ENCODE results near the gene AKAP13.

GRCh38 chr15:85429522-85429921, 49.1 kb downstream of the AKAP13 start:
- no peak for TF ChIP-seq POLR2A (IDR thresholded peaks at IDR 0.05; ENCODE audit: low read depth, low read length)
- TF ChIP-seq TAF1 (IDR thresholded peaks at IDR 0.05; ENCODE audit: low read depth, low read length) = no peak
- no peak for TF ChIP-seq POLR2AphosphoS5 (IDR thresholded peaks at IDR 0.05; ENCODE audit: low read depth, low read length)
- TF ChIP-seq POU2F2 (IDR thresholded peaks at IDR 0.05; ENCODE audit: low read depth, low read length) = no peak
- no peak for TF ChIP-seq SPI1 (IDR thresholded peaks at IDR 0.05; ENCODE audit: low read depth, low read length)
- no peak for TF ChIP-seq PAX5 (IDR thresholded peaks at IDR 0.05; ENCODE audit: insufficient read depth, low read length, severe bottlenecking)

Data from GM12891 (cell line).